ENCODE results near the gene RASGRP2. TPM values are rescaled to one million over a fixed set of nuclear protein-coding genes. Genes with fewer than 3 reads are reported as not detected.
A peak's percentile ranks its signal among the peaks of the same experiment; 100 is the strongest.

The RASGRP2 gene
- total RNA-seq, 1 experiment from 2014 or later, result 26.9 TPM

DNA sequence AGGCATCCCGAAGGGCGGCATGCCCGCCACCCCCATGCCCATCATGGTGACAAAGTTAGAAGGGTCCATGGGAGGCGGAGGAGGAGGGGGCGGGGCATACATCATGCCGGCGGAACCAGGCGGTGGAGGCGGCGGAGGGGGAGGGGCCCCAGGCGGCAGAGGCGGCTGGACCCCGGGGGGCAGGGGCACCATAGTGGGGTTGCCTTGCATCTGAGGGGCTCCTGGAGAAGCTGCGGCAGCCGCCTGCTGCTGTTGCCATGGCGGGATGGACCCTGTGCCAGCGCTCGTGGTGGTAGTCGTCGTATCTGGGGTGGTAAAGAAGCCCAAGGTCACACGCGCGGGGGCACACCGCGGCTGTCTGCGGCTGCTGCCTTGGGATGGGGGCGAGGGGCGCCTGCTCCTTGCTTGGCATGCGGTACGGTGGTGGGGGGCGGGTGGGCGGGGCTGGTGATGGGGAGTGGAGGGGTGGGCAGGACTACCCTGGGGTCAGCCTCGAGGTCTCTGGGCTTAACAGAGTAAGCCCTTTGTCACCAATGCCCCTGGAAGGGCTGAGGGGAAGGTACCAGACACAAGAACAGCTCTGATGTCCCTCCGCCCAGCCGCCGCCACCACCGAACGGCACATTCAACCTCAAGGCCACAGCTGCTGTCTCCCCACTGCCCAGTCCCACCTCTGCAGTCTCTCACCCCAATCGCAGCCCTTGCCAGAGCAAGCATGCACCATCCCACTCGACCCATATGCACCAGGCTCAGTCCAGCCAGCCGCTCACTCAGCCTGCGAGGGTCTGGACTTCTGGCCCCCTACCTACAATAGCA, 22.1 kb upstream of the RASGRP2 start:
- peaks cover 57 to 83% (median 76%) of the 10 kb centered on the region in 3 experiments; a peak in 6 of 7 replicates for H3K36me3 Mint-ChIP-seq (ENCODE audit: insufficient read depth in 1 of 3, low read depth in 3 of 3)
- WGBS (ENCODE audit: extremely low coverage, insufficient read length, low lambda C conversion rate), result no CpG with 5 or more reads among the region's 42 CpGs

More for the DNA sequence above, 22.1 kb upstream of the RASGRP2 start:
- no peak overlapping the region for H3T11ph ChIP-seq (ENCODE audit: low read length)
- H3K4me2 ChIP-seq (ENCODE audit: insufficient read depth, insufficient read length, low read length), result no peak overlapping the region
- H3K9ac ChIP-seq (ENCODE audit: extremely low read depth, insufficient read length, low read length), result no peak overlapping the region
- no peaks in the 10 kb centered on the region for H4K20me1 ChIP-seq (ENCODE audit: control insufficient read depth, insufficient read depth, insufficient read length)
- H3K23me2 ChIP-seq (ENCODE audit: insufficient read length, low read depth, low read length, poor library complexity, severe bottlenecking), result no peaks in the 10 kb centered on the region
- TF ChIP-seq CTCF (conservative IDR thresholded peaks at IDR 0.05), result no peak
- no peak overlapping the region for H4K91ac ChIP-seq (ENCODE audit: insufficient read length, low read depth, low read length)
- Mint-ChIP-seq H3K9me3 (no peaks in the 10 kb centered on the region; a peak in 1 of 5 replicates), H3K4me3 (0 out of 5 replicates have a peak overlapping the region, but pooled peaks of 1 of the 2 experiments have one; percentile 53), H3K27ac (peak overlapping the region; percentile 69 to 98 (median 82); a peak in 5 of 7 replicates), H3K4me1 (peaks cover 58 to 71% of the 10 kb centered on the region in 2 experiments), H3K27me3 (ENCODE audit: low read depth) (no peaks in the 10 kb centered on the region)
- H3K4me1 ChIP-seq (ENCODE audit: insufficient read depth, low read length), result peaks cover 4% of the 10 kb centered on the region; the same call in 1 of the 2 replicates
- H3K18ac ChIP-seq (ENCODE audit: insufficient read length, low read depth, low read length), result no peak overlapping the region
- DNase-seq, result peak; percentile 41
- no peak overlapping the region for H3K56ac ChIP-seq (ENCODE audit: insufficient read length, low read depth, low read length)
- no peaks in the 10 kb centered on the region for H3K27me3 ChIP-seq (ENCODE audit: insufficient read depth, low read length)
- H2BK20ac ChIP-seq (ENCODE audit: low read depth, low read length, poor library complexity, severe bottlenecking), result no peak overlapping the region
- H4K5ac ChIP-seq (ENCODE audit: insufficient read length, low read depth, low read length), result no peak overlapping the region
- H4K8ac ChIP-seq (replicated peaks; ENCODE audit: insufficient read length, low read depth, low read length), result no peak overlapping the region
- H3K9me3 ChIP-seq (ENCODE audit: control insufficient read depth, low read depth, low read length), result no peaks in the 10 kb centered on the region
- peaks cover 3% of the 10 kb centered on the region for H3K79me1 ChIP-seq (ENCODE audit: insufficient read depth, low read depth, low read length, poor library complexity, severe bottlenecking)
- H2BK15ac ChIP-seq (ENCODE audit: low read depth, low read length), result no peak overlapping the region
- H3K79me2 ChIP-seq (ENCODE audit: insufficient read depth, low read length), result no peaks in the 10 kb centered on the region
- no peak overlapping the region for H3K14ac ChIP-seq (ENCODE audit: insufficient read depth, low read length)
- no peak overlapping the region for H2AK5ac ChIP-seq (ENCODE audit: insufficient read length, low read length)
- H2BK5ac ChIP-seq (ENCODE audit: insufficient read length, low read length), result no peak overlapping the region
- H2BK120ac ChIP-seq (ENCODE audit: low read depth, low read length, poor library complexity, severe bottlenecking), result no peak overlapping the region
- no peak overlapping the region for H2BK12ac ChIP-seq (ENCODE audit: insufficient read length, low read depth, low read length)
- H3K23ac ChIP-seq (ENCODE audit: insufficient read length, low read depth, low read length), result no peak overlapping the region
- no peak overlapping the region for H3K27ac ChIP-seq (ENCODE audit: insufficient read length, low read depth, low read length)
- no peak overlapping the region for H3K4ac ChIP-seq (ENCODE audit: low read depth, low read length)
- H2AFZ ChIP-seq (ENCODE audit: low read length), result no peak overlapping the region
